Stomach (tissue), 4 donors: ENCODE measurements around the gene IFT52.

Source experiments
- EP300 ChIP-seq: sonication (generic); formaldehyde crosslinking; IDR thresholded peaks from one replicate; pipeline ENCODE4 v1.6.1; 2017; ENCODE audit warnings: antibody characterized with exemption
- POLR2AphosphoS5 ChIP-seq, 3 donors: sonication (generic); formaldehyde crosslinking; IDR thresholded peaks; one replicate each; pipeline ENCODE4 v1.6.1; 2016; ENCODE audit warnings: antibody characterized with exemption in 3 of 3
- TF ChIP-seq, protein P1 (sequence below), 7 experiments: fragments of 450-650 bp in 4 of 7; fragments of 200-600 bp in 3 of 7; sonication (generic) in 3 of 7; IDR thresholded peaks; one replicate each; pipeline ENCODE4 v1.5.1; 2016 to 2019; ENCODE audit warnings: antibody characterized with exemption in 7 of 7, control low read depth in 2 of 7, mild to moderate bottlenecking in 1 of 7

- TF ChIP-seq POLR2AphosphoS5 (IDR thresholded peaks at IDR 0.05) (no peak), EP300 (no peak)
- TF ChIP-seq, protein P1, sequence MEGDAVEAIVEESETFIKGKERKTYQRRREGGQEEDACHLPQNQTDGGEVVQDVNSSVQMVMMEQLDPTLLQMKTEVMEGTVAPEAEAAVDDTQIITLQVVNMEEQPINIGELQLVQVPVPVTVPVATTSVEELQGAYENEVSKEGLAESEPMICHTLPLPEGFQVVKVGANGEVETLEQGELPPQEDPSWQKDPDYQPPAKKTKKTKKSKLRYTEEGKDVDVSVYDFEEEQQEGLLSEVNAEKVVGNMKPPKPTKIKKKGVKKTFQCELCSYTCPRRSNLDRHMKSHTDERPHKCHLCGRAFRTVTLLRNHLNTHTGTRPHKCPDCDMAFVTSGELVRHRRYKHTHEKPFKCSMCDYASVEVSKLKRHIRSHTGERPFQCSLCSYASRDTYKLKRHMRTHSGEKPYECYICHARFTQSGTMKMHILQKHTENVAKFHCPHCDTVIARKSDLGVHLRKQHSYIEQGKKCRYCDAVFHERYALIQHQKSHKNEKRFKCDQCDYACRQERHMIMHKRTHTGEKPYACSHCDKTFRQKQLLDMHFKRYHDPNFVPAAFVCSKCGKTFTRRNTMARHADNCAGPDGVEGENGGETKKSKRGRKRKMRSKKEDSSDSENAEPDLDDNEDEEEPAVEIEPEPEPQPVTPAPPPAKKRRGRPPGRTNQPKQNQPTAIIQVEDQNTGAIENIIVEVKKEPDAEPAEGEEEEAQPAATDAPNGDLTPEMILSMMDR (IDR thresholded peaks at IDR 0.05) = no peak
These were observed 23.3 kb upstream of the IFT52 start for GRCh38 chr20:43567477-43567876.
